Measurements from ENCODE around the gene ZSWIM8. TPM values are rescaled to one million over a fixed set of nuclear protein-coding genes. Genes with fewer than 3 reads are reported as not detected.

ZSWIM8 gene
- polyA plus RNA-seq, 2 of the 4 experiments (the other 2 are of a cell fraction): 24.3 to 44.5 TPM

GRCh38 chr10:73772281-73773151 is 12.9 kb upstream of the ZSWIM8 start (continued):
- TF ChIP-seq MAZ (IDR thresholded peaks at IDR 0.05; ENCODE audit: borderline replicate concordance, low read depth, low read length) (no peak), SREBF2 (IDR thresholded peaks at IDR 0.05) (no peak)

- Histone ChIP-seq H3K27ac (peak overlapping the region; percentile 94 to 95), H3K4me3 (peak overlapping the region; percentile 58), H3K4me2 (peak overlapping the region; percentile 89), H3K9me3 (no peaks in the 10 kb centered on the region), H3K4me1 (peaks cover 27% of the 10 kb centered on the region)
- TF ChIP-seq TFCP2L1 (CRISPR knock-in tag; IDR thresholded peaks at IDR 0.05) (no peak), ZC3H11A (IDR thresholded peaks at IDR 0.05) (no peak), EP300 (IDR thresholded peaks at IDR 0.05) (no peak), CBX2 (IDR thresholded peaks at IDR 0.05; ENCODE audit: borderline replicate concordance, low read depth) (no peak), FOSL2 (IDR thresholded peaks at IDR 0.05) (no peak), FOSL2 (CRISPR knock-in tag; IDR thresholded peaks at IDR 0.05) (no peak), POLR2A (IDR thresholded peaks at IDR 0.05; ENCODE audit: low read length) (no peak), NR3C1 (IDR thresholded peaks at IDR 0.05) (no peak), NFE2L2 (conservative IDR thresholded peaks at IDR 0.05; ENCODE audit: low read length) (no peak), HES2 (IDR thresholded peaks at IDR 0.05) (no peak), HDAC2 (IDR thresholded peaks at IDR 0.05) (no peak), FOXS1 (CRISPR knock-in tag; IDR thresholded peaks at IDR 0.05) (no peak), CBX8 (IDR thresholded peaks at IDR 0.05) (no peak)
- ChIA-PET CTCF (interaction anchor here (0.8 to 2.2 kb wide), 7 partner anchors 8 to 36 kb away, joined by 3 to 11 read pairs (median 3); partner anchors contain the start of gene CHCHD1), POLR2A (interaction anchor here (0.7 to 2.8 kb wide), 5 partner anchors 8 to 43 kb away, joined by 3 to 24 read pairs (median 5); partner anchors contain the start of genes CHCHD1 and ZSWIM8)
- ATAC-seq (peak in 1 of 2 experiments; percentile 2; a peak in 3 of 6 replicates), DNase-seq (ENCODE audit: low read depth in 1 of 2, low spot score in 1 of 2) (no peak), FAIRE-seq (no peak)
- WGBS (ENCODE audit: missing lambda C conversion rate): 23% methylated on average over 27 of the region's 29 CpGs
These were observed 12.1 kb upstream of the ZSWIM8 start for GRCh38 chr10:73773152-73773879.

- POLR2A ChIA-PET: no interaction called here
- CTCF ChIA-PET: interaction anchor here (0.6 kb wide), 1 partner anchor 180 kb away, joined by 3 read pairs; no protein-coding TSS in a partner anchor
- peaks cover 27% of the 10 kb centered on the region for H3K4me1 ChIP-seq
- H3K4me3 ChIP-seq: 0 out of 3 replicates have a peak overlapping the region, but pooled peaks have one; percentile 6
- DNase-seq (ENCODE audit: low read depth in 1 of 2, low spot score in 1 of 2) (peak in 1 of 2 experiments; percentile 47), ATAC-seq (no peak), FAIRE-seq (no peak)
- H3K9me3 ChIP-seq: no peaks in the 10 kb centered on the region
- 51% methylated on average over 5 of the region's 5 CpGs for WGBS (ENCODE audit: missing lambda C conversion rate)
- TF ChIP-seq RNF2 (IDR thresholded peaks at IDR 0.05; ENCODE audit: borderline replicate concordance, low read depth): no peak
- 0 out of 2 replicates have a peak, but pooled peaks have one; percentile 21 for TF ChIP-seq KDM5A (IDR thresholded peaks at IDR 0.05)
- TF ChIP-seq RAD21 (conservative IDR thresholded peaks at IDR 0.05 in 1 of 2, IDR thresholded peaks at IDR 0.05 in 1 of 2): peak; percentile 35 to 37; a peak in 3 of 5 replicates
- TF ChIP-seq CTCF (IDR thresholded peaks at IDR 0.05): peak; percentile 26; the same call in 2 of the 3 replicates
- no peak for TF ChIP-seq CEBPB (IDR thresholded peaks at IDR 0.05)
- TF ChIP-seq NPAS2 (CRISPR knock-in tag; IDR thresholded peaks at IDR 0.05; ENCODE audit: borderline replicate concordance): no peak
- H3K27ac ChIP-seq: no peak overlapping the region
- H3K4me2 ChIP-seq: peak overlapping the region; percentile 89
These were observed 10.8 kb upstream of the ZSWIM8 start for GRCh38 chr10:73774637-73775036.
